ENCODE data around the gene TRA2B.
A peak's percentile ranks its signal among the peaks of the same experiment; 100 is the strongest.

The TRA2B gene

DNA sequence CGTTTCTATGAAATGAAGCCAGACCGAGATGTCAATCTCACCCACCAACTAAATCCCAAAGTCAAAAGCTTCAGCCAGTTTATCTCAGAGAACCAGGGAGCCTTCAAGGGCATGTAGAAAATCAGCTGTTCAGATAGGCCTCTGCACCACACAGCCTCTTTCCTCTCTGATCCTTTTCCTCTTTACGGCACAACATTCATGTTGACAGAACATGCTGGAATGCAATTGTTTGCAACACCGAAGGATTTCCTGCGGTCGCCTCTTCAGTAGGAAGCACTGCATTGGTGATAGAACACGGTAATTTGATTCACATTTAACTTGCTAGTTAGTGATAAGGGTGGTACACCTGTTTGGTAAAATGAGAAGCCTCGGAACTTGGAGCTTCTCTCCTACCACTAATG is 41.9 kb upstream of the TRA2B start:
- H3K4me3 ChIP-seq (ENCODE audit: low read depth, low read length), result no peak overlapping the region
- TF ChIP-seq, protein P1, sequence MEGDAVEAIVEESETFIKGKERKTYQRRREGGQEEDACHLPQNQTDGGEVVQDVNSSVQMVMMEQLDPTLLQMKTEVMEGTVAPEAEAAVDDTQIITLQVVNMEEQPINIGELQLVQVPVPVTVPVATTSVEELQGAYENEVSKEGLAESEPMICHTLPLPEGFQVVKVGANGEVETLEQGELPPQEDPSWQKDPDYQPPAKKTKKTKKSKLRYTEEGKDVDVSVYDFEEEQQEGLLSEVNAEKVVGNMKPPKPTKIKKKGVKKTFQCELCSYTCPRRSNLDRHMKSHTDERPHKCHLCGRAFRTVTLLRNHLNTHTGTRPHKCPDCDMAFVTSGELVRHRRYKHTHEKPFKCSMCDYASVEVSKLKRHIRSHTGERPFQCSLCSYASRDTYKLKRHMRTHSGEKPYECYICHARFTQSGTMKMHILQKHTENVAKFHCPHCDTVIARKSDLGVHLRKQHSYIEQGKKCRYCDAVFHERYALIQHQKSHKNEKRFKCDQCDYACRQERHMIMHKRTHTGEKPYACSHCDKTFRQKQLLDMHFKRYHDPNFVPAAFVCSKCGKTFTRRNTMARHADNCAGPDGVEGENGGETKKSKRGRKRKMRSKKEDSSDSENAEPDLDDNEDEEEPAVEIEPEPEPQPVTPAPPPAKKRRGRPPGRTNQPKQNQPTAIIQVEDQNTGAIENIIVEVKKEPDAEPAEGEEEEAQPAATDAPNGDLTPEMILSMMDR (IDR thresholded peaks at IDR 0.05; ENCODE audit: insufficient read depth, low read depth, low read length, missing control alignments), result no peak
- no peak for DNase-seq (ENCODE audit: low read depth)

DNA sequence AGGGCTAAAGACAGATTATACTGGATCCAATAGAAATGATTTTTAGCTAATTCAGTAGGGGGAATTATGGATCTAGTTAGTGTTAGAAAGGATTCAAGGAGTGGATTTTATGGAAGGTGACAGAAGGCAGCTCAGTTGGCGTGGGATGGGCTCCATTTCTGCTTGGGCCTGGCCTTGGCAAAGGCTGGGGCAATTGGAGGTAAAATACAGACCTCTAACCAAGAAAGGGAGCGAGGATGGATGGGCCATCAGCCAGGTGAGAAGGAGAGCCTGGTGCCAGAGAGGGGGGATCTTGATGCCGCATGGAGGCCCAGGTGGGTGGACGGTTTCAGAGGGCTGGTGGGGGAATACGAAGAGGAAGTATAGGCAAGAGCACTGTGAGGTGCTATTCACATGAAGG is 40.7 kb upstream of the TRA2B start:
- no peak for DNase-seq (ENCODE audit: low read depth)
- H3K4me3 ChIP-seq (ENCODE audit: low read depth, low read length), result no peak overlapping the region
- TF ChIP-seq, protein P1 (IDR thresholded peaks at IDR 0.05; ENCODE audit: insufficient read depth, low read depth, low read length, missing control alignments), result no peak

DNA sequence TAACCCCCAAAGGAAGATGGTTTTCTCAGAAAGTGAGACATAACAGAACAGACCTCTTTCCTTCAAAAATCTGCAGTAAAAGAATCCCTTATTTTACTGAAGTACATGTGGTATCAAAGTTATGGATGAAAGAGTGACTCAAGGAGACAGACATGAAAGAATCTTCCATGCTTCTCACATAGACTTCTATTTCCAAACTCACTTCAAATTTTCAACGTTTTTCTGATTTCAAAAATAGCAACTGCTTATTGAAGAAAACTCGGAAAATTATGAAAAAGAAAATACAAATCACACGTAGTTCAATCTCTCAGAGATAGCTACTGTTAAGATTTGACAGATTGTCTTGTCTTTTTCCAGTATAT is 39.8 kb upstream of the TRA2B start:
- no peak overlapping the region for H3K4me3 ChIP-seq (ENCODE audit: low read depth, low read length)
- TF ChIP-seq, protein P1 (IDR thresholded peaks at IDR 0.05; ENCODE audit: insufficient read depth, low read depth, low read length, missing control alignments), result no peak
- DNase-seq (ENCODE audit: low read depth), result no peak

DNA sequence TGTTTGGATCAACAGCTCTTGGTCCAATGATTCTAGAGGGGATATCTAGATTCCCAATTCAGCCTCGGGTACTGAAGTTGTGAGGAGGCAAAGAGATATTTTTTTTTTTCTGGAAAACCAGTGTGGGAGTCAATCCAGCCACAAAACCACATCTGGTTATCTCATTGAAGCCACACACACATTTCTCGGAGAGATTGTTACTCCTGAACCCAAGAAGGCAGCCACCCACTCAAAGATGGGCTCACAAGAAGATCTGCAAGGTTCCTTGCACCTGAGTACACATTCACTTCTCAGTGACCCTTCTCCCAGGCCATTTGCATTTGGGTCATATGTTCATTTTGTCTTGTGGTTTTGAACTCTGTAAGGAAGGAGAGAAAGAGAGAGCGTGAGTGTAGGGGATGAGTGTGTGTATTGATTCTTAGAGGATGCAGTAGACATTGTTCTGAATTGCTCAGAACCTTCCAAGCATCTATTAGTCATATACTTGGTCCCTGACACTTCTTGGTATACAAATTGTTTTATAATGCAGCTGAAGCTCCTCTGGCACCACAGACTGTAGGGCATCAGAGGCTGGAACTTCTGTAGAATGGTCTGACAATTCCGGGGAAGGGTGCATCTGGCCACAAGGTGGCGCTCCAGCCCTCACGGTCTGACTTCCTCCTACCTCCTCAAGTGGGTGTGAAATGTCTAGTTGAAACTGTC is 39.3 kb upstream of the TRA2B start:
- peak; percentile 85 for DNase-seq (ENCODE audit: low read depth)
- H3K4me3 ChIP-seq (ENCODE audit: low read depth, low read length), result no peak overlapping the region
- TF ChIP-seq, protein P1 (IDR thresholded peaks at IDR 0.05; ENCODE audit: insufficient read depth, low read depth, low read length, missing control alignments), result peak; percentile 93

DNA sequence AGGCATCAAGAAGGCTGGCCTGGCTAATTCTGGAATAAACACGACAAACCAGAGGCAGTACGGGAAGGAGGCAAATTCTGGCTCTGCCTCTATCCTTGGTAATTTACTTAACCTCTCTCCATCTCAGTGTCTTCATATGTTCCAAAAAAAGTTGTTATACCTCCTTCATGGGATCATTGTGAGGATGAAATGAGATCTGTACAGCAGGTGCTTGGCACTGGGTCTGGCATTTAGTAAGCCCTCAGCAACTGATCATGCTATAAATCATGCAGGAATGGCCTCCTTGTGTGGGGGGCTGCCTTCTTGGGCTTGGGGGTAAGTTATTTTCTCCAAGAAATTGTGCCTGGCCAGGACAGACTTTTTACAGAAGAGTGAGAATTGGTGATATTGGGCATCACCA is 38.3 kb upstream of the TRA2B start:
- TF ChIP-seq, protein P1 (IDR thresholded peaks at IDR 0.05; ENCODE audit: insufficient read depth, low read depth, low read length, missing control alignments), result no peak
- no peak overlapping the region for H3K4me3 ChIP-seq (ENCODE audit: low read depth, low read length)
- DNase-seq (ENCODE audit: low read depth), result no peak

DNA sequence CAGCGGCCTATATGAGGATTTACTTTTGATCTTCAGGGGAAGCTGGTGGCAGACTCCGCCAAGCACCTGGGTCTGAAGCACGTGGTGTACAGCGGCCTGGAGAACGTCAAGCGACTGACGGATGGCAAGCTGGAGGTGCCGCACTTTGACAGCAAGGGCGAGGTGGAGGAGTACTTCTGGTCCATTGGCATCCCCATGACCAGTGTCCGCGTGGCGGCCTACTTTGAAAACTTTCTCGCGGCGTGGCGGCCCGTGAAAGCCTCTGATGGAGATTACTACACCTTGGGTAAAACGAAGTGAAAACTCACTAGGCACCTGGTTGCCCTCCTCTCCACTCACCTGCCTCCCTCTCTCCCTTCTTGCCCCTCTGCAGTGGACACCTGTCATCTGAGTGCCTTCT is 33.8 kb upstream of the TRA2B start:
- H3K4me3 ChIP-seq (ENCODE audit: low read depth, low read length), result no peak overlapping the region
- no peak for DNase-seq (ENCODE audit: low read depth)
- TF ChIP-seq, protein P1 (IDR thresholded peaks at IDR 0.05; ENCODE audit: insufficient read depth, low read depth, low read length, missing control alignments), result no peak

DNA sequence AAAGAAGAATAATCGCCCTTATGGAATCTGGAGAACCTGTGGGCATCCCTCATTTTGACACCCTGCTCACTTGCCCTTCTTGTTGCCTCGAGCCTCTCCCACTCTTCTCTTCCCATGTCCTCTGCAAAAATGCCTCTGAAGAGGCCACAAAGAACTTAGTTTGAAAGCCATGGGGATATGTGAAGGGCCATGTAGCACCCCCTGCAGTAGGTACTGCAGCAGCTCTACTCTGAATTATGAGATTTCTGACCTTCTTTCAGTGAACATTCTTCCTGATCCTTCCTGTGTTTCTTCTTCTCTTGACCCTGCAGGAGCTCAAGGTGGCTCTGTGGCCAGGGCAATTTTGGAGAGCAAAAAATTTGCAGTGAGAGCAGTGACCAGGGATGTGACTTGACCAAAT is 30.4 kb upstream of the TRA2B start:
- TF ChIP-seq, protein P1 (IDR thresholded peaks at IDR 0.05; ENCODE audit: insufficient read depth, low read depth, low read length, missing control alignments), result no peak
- no peak for DNase-seq (ENCODE audit: low read depth)
- H3K4me3 ChIP-seq (ENCODE audit: low read depth, low read length), result no peak overlapping the region
